ENCODE measurements around the gene LZTS2. TPM values are rescaled to one million over a fixed set of nuclear protein-coding genes. Genes with fewer than 3 reads are reported as not detected.

The LZTS2 gene
- total and polyA plus RNA-seq, 2 of the 4 experiments (the other 2 are of a cell fraction), result 19.2 to 101 TPM

DNA sequence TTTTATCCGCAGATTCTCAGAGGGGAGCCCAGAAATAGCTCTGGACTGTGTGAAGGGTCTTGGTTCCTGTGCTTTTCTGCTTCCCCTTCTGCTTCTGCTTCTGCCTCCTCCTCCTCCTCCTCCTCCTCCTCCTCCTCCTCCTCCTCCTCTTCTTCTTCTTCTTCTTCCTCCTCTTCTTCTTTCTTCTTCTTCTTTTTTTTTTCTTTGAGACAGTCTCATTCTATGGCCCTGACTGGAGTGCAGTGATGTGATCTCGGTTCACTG lies 19.8 kb downstream of the LZTS2 start:
- Histone ChIP-seq H3K27ac (ENCODE audit: insufficient read depth, low read length) (no peak overlapping the region), H2BK20ac (ENCODE audit: low read depth, low read length) (no peak overlapping the region), H4K20me1 (ENCODE audit: insufficient read depth, low read length) (no peaks in the 10 kb centered on the region), H3K4me3 (ENCODE audit: insufficient read depth, low read depth, low read length) (no peak overlapping the region), H3K9me1 (ENCODE audit: insufficient read depth, low read length) (peaks cover 2% of the 10 kb centered on the region; the same call in 1 of the 2 replicates), H3K9ac (ENCODE audit: low read depth, low read length) (no peak overlapping the region), H3K4me2 (ENCODE audit: low read depth, low read length) (no peak overlapping the region), H3K23ac (ENCODE audit: low read depth, low read length) (no peak overlapping the region), H4K8ac (ENCODE audit: low read depth in 2 of 2, low read length in 2 of 2) (no peak overlapping the region), H2AK9ac (replicated peaks; ENCODE audit: low read depth, low read length, poor library complexity) (no peak overlapping the region), H3K27me3 (ENCODE audit: control insufficient read depth, insufficient read depth, low read length) (peaks cover 1% of the 10 kb centered on the region; the same call in 1 of the 2 replicates), H2BK15ac (ENCODE audit: low read depth, low read length) (no peak overlapping the region), H2AK5ac (ENCODE audit: low read depth, low read length) (no peak overlapping the region), H3K79me1 (ENCODE audit: low read depth in 1 of 2, low read length in 2 of 2) (0 out of 4 replicates have a peak, but pooled peaks cover 0 to 7% of the 10 kb centered on the region in 2 experiments), H3K18ac (ENCODE audit: low read depth, low read length) (no peak overlapping the region), H3K56ac (ENCODE audit: extremely low read depth, insufficient read depth, low read length) (no peak overlapping the region), H3K14ac (replicated peaks; ENCODE audit: low read depth, low read length) (no peak overlapping the region), H2AFZ (replicated peaks; ENCODE audit: low read length, poor library complexity) (peak overlapping the region; percentile 79), H3K36me3 (ENCODE audit: control insufficient read depth, insufficient read depth, low read length) (no peaks in the 10 kb centered on the region), H3K9me3 (ENCODE audit: control insufficient read depth, insufficient read depth, low read length) (no peaks in the 10 kb centered on the region), H2BK120ac (ENCODE audit: low read depth, low read length) (no peak overlapping the region), H4K91ac (ENCODE audit: insufficient read depth, low read depth, low read length) (no peak overlapping the region), H4K5ac (ENCODE audit: low read depth, low read length) (no peak overlapping the region), H2BK5ac (ENCODE audit: low read depth, low read length, poor library complexity, severe bottlenecking) (no peak overlapping the region), H3K4me1 (ENCODE audit: control insufficient read depth, insufficient read depth, low read length) (peaks cover 8% of the 10 kb centered on the region), H3K4ac (ENCODE audit: low read depth, low read length) (no peak overlapping the region)
- TF ChIP-seq, protein P1, sequence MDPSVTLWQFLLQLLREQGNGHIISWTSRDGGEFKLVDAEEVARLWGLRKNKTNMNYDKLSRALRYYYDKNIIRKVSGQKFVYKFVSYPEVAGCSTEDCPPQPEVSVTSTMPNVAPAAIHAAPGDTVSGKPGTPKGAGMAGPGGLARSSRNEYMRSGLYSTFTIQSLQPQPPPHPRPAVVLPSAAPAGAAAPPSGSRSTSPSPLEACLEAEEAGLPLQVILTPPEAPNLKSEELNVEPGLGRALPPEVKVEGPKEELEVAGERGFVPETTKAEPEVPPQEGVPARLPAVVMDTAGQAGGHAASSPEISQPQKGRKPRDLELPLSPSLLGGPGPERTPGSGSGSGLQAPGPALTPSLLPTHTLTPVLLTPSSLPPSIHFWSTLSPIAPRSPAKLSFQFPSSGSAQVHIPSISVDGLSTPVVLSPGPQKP (IDR thresholded peaks at IDR 0.05; ENCODE audit: borderline replicate concordance, low read depth, low read length), result no peak
- TF ChIP-seq, protein P2, sequence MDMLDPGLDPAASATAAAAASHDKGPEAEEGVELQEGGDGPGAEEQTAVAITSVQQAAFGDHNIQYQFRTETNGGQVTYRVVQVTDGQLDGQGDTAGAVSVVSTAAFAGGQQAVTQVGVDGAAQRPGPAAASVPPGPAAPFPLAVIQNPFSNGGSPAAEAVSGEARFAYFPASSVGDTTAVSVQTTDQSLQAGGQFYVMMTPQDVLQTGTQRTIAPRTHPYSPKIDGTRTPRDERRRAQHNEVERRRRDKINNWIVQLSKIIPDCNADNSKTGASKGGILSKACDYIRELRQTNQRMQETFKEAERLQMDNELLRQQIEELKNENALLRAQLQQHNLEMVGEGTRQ (IDR thresholded peaks at IDR 0.05; ENCODE audit: low read depth, low read length), result no peak
- no peak for TF ChIP-seq FOS (IDR thresholded peaks at IDR 0.05; ENCODE audit: low read depth, low read length)
- TF ChIP-seq SMC3 (IDR thresholded peaks at IDR 0.05; ENCODE audit: low read depth, low read length), result no peak
- no peak for TF ChIP-seq RCOR1 (IDR thresholded peaks at IDR 0.05; ENCODE audit: insufficient replicate concordance, low read length)
- TF ChIP-seq, protein P3, sequence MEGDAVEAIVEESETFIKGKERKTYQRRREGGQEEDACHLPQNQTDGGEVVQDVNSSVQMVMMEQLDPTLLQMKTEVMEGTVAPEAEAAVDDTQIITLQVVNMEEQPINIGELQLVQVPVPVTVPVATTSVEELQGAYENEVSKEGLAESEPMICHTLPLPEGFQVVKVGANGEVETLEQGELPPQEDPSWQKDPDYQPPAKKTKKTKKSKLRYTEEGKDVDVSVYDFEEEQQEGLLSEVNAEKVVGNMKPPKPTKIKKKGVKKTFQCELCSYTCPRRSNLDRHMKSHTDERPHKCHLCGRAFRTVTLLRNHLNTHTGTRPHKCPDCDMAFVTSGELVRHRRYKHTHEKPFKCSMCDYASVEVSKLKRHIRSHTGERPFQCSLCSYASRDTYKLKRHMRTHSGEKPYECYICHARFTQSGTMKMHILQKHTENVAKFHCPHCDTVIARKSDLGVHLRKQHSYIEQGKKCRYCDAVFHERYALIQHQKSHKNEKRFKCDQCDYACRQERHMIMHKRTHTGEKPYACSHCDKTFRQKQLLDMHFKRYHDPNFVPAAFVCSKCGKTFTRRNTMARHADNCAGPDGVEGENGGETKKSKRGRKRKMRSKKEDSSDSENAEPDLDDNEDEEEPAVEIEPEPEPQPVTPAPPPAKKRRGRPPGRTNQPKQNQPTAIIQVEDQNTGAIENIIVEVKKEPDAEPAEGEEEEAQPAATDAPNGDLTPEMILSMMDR (conservative IDR thresholded peaks at IDR 0.05; ENCODE audit: low read depth, low read length), result no peak
- ChIA-PET POLR2A (ENCODE audit: unreplicated experiment) (no interaction called here), CTCF (interaction anchor here (0.7 to 6.8 kb wide), 11 partner anchors 11 to 123 kb away, joined by 3 to 48 read pairs (median 4); partner anchors contain the start of genes LZTS2, PDZD7 and SFXN3)
- dilution Hi-C loops (cut with HindIII; ENCODE audit: low sequenced_read_pairs, unreplicated experiment), result no loop called here
- in situ Hi-C loops (cut with MboI; ENCODE audit: low sequenced_read_pairs), result no loop called here
- BruUV-seq (replicated peaks), result no TSS peak
- ATAC-seq (ENCODE audit: low read depth) (no peak), DNase-seq (no peak)
- intact Hi-C loops (cut with micrococcal nuclease), result loop anchor here (2.0 to 10.0 kb wide), 2 partner anchors 47 to 455 kb away; no protein-coding TSS in a partner anchor
- no CpG with 5 or more reads among the region's 2 CpGs for WGBS, 2 experiments (ENCODE audit: extremely low coverage in 2 of 2, insufficient read length in 1 of 2)

Measured in IMR-90 (cell line).